ENCODE measurements around the gene SKAP1.

- TF ChIP-seq POLR2A (IDR thresholded peaks at IDR 0.05): no peak
- TF ChIP-seq CTCF (IDR thresholded peaks at IDR 0.05): no peak
Measured at GRCh38 chr17:48443712-48444111, 13.7 kb upstream of the SKAP1 start.

Measured in heart left ventricle (tissue), 13 donors.